Hematopoietic multipotent progenitor cell treated with erythropoietin and hydrocortisone succinate and interleukin-3 and kit ligand, for 8 days (in vitro differentiated cells): Measurements from ENCODE around the gene ZNF689.
"Not testable (repeated sequence)": the region's sequence is repeated elsewhere in the genome, so short reads cannot be mapped to it uniquely, and the experiment has no call there.

Experiments
- DNase-seq: peaks from one replicate; pipeline ENCODE4 v3.0.0-alpha.2; 2015

The ZNF689 gene

DNA sequence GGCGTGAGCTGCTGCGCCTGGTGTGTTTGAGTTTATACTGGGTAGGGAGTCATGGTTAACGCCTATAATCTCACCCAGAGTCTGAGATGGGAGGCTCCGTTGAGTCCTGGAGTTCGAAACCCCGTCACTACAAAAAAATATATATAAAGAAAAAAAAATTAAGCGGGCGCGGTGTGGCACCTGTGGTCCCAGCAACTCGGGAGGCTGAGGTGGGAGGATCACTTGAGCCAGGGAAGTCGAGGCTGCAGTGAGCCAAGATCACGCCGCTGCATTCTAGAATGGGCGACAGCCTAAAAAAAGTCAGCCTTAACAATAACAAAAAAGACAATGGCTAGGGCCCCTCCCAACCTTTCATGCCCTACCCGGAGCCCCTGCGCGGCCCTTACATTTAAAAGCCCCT lies 23.3 kb upstream of the ZNF689 start:
- no peak for DNase-seq

DNA sequence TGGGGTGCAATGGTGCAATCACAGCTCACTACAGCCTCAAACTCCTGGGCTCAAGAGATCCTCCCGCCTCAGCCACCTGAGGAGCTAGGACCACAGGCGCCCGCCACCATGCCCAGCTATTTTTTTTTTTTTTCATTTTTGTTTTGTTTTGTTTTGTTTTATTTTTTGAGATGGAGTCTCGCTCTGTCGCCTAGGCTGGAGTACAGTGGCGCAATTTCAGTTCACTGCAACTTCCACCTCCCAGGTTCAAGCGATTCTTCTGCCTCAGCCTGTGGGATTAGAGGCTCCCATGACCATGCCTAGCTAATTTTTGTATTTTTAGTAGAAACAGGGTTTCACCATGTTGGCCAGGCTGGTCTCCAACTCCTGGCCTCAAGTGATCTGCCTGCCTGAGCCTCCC lies 22.3 kb upstream of the ZNF689 start:
- DNase-seq = not testable (repeated sequence)

DNA sequence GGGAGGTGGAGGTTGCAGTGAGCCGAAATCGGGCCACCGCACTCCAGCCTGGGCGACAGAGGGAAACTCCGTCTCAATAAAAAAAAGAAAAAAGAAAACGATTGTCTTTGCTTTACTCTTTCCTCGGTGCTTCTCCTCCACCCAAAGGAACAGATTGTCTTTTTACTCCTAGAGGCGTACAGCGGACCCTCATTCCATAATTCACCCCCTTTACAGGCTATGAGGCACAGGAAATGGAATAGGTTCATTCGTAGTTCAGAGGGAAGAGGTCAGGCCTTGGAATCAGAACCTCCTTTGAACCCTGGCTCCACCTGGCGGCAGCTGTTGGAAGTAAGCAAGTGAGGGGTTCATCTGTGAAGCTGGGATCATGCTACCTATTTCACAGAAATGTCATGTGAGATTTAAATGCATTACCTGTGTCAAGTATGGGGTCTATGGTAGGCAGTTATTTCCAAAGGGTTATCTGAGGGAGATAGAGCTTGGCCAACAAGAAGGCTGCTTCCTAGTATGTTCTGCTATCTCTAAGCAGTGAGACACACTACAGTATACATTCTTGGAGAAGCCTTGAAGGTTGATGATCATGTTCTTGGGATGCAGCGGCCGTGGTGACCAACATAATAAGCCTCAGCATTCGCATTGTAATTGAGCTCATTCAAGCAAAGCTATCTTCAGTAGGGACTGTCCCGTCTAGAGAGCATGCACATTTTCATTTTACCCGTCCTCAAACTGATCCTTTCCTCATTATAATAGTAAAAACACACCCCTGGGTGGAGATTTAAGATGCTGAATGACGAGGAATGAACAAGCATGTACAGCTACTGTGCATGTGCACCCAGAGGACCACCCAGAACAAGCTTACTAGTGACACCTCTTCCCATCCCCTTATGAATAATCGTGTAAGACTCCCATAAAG lies 18.7 kb upstream of the ZNF689 start:
- peak; percentile 90 for DNase-seq

DNA sequence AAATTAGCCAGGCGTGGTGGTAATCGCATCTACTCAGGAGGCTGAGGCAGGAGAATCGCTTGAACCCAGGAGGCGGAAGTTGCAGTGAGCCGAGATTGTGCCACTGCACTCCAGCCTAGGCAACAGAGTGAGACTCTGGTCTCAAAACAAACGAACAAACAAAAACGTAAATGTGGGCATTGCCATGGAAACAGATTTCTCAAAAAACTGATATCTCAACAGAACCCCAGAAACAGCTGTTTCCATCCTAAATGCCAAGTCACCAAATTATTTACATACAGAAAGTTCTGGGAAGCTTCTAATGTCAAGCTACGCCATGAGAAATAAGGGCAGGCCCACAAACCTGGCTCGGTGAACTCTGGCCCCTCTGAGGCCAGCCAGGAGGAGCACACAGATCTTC lies 16.0 kb upstream of the ZNF689 start:
- DNase-seq = no peak

DNA sequence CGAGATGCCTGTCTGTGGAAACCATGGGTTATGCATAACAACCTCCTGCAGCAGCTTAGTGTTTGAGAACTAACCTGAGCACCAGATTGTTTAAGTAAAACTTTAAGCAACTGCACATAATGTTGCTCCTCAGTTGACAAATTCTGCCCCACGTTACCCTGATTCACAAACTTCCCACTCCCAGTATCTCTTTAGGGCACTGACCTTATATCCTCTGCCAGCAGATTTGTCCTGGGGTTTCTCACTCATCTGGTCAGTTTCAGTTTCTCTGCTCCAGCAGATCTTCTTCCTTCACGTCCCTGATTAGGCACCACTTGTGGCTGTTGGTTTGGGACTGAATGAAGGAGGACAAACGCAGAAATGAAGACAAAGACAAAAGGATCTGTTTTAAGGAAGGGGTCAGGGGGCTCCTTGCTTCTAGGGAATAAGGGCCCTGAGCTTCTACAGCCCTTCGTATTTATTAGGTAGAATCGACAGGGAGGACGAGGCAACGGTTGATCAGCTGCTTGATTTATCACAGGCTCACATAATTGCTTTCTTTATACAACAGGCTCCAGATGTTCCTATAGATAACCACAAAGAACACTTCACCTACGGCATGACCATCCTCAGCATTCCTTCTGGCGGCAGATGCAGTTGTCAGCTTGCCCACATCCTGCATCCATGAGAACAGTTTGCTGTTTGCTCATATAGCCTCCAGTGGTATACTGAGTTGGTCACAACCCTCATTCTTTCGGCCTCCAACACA lies 13.5 kb upstream of the ZNF689 start:
- peak; percentile 52 for DNase-seq

- DNase-seq = no peak
Measured at GRCh38 chr16:30622455-30623032, 12.4 kb upstream of the ZNF689 start.

DNA sequence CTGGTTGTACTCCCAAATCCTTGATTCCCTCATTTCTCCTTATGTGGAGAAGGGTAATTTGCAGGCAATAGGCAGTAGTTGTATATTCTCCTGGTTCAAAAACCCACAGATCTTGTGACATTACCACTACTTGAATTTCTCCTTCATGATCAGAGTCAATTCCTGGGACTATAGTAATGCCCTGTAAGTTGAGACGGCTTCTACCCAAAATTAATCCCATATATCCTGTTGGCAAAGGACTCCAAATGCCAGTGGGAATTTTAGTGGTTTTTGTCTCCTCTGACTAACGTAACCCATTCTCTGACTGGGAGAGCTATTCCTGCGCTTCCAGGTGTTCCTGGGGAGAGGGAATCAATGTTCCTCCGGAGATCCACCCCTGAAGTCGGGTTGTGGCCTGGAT lies 11.6 kb upstream of the ZNF689 start:
- DNase-seq = no peak

DNA sequence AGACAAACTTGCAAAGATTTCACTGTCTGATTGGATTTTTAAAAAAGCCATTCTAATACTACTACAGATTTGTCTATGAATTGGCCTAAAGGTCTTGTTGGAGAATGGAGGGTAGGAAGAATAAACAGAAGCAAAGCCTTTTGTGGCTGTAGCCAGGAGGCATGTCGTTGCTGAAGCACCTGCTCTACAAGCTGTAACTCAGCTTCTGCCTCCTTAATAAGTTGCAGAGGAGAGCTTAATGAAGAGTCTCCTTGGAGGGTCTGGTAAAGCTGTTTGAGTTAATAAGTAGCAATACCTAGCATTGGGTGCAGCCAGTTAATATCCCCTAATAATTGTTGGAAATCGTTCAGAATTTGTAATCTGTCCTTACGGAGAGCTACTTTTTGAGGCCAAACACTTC lies 10.0 kb upstream of the ZNF689 start:
- DNase-seq = no peak

DNA sequence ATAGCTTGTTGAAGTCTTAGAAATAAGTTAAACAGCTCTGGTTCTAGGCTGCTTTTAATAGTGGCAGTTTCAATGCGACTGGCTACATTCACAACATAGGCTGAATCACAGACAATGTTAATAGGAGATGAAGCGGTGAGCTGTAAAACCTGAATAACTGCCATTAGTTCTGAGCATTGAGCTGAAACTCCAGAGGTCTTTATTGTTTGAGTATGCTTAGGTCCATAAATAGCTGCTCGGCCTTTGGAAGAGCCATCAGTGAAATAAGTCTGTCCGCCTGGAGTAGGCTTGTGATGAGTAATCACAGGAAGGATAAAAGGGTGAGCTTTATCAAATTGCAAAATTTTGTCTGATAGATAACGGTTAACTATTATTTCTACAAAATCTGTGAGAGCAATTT lies 9.4 kb upstream of the ZNF689 start:
- DNase-seq = no peak

DNA sequence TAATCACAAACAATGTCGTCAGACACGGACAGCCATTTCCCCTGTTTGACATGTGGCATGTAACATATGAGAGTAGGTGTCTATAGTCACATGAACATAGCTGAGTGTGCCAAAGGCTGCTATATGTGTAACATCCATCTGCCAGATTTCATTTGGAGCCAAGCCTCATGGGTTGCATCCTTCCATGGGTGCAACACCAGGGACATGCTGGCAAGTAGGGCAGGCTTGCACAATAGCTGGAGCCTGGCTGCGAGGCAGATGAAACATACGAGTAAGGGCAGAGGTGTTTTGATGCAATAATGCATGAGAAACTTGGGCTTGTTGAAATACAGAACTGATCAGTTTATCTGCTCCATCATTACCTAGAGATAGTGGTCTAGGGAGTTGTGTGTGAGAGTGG lies 9.0 kb upstream of the ZNF689 start:
- no peak for DNase-seq

DNA sequence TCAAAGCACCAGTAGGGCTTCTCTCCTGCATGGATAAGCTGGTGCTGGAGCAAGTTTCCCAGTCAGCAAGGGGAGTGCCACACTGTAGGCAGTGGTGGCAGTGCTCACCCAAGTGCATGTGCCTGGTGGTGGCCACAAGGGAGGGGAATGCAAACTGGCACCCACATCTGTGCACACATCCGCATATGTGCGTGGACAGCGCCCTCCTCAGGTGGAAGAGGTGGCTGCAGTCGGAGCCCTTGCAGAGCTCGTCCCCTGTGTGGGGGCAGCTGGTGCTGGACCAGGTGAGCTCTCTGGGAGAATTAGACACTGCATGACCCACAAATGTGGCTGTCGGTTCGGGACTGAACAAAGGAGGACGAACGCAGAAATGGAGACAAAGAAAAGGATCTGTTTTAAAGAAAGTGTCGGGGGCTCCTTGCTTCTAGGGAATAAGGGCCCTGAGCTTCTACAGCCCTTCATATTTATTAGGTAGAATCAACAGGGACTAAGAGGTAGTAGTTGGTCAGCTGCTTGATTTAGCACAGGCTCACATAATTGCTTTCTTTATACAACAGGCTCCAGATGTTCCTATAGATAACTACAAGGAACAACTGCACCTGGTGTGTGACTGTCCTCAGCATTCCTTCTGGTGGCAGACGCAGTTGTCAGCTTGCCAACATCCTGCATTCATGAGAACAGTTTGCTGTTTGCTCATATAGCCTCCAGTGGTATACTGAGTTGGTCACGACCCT lies 5.3 kb upstream of the ZNF689 start:
- peak; percentile 71 for DNase-seq

GRCh38 chr16:30609002-30609925 lies 925 bp downstream of the ZNF689 start:
- peak; percentile 58 for DNase-seq

- DNase-seq = no peak
Measured at GRCh38 chr16:30606004-30606403, 4.2 kb downstream of the ZNF689 start.

GRCh38 chr16:30605158-30605557 lies 5.0 kb downstream of the ZNF689 start:
- DNase-seq = no peak

DNA sequence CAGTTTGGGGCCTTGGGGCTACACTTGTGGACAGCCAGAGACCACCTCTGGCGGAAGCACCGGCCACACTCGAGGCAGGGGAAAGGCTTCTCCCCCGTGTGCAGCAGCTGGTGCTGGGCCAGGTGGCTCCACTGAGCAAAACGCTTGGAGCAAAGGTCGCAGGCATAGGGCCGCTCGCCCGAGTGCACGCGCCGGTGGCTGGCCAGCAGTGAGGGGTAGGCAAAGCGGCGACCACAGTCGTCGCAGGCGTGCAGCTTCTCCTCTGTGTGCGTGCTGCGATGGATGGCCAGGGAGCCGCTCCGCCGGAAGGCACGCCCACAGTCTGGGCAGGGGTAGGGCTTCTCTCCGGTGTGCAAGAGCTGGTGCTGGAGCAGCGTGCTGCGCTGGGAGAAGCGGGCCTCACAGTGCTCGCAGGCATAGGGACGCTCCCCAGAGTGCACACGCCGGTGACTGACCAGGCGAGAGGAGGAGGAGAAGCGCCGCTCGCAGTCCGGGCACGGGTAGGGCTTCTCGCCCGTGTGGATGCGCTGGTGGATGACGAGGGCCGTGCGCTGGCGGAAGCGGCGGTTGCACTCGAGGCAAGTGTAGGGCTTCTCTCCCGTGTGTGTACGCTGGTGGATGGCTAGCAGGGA lies 5.8 kb downstream of the ZNF689 start:
- DNase-seq = no peak

GRCh38 chr16:30603945-30604315 lies 6.3 kb downstream of the ZNF689 start:
- DNase-seq = no peak

GRCh38 chr16:30602616-30603277 lies 7.4 kb downstream of the ZNF689 start:
- DNase-seq = no peak

GRCh38 chr16:30601966-30602365 lies 8.2 kb downstream of the ZNF689 start:
- DNase-seq = no peak

- DNase-seq = no peak
Measured at GRCh38 chr16:30600929-30601328, 9.3 kb downstream of the ZNF689 start.

GRCh38 chr16:30600215-30600614 lies 10.0 kb downstream of the ZNF689 start:
- no peak for DNase-seq

DNA sequence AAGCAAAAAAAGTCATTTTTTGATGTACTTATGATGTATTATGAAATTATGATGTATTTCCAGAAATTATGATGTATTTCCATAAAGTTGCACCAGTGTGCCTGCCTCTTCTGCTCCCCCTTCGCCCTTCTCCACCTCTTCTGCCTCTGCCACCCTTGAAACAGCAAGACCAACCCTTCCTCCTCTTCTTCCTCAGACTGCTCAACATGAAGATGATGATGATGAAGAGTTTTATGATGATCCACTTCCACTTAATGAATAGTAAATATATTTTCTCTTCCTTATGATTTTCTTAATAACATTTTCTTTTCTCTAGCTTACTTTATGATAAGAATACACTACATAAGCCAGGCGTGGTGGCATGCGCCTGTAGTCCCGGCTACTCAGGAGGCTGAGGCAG lies 17.3 kb downstream of the ZNF689 start:
- no peak for DNase-seq
